ENCODE measurements around the gene CUL9. TPM values are rescaled to one million over a fixed set of nuclear protein-coding genes. Genes with fewer than 3 reads are reported as not detected.

The CUL9 gene
- total RNA-seq, 1 donor: 34.4 TPM

DNA sequence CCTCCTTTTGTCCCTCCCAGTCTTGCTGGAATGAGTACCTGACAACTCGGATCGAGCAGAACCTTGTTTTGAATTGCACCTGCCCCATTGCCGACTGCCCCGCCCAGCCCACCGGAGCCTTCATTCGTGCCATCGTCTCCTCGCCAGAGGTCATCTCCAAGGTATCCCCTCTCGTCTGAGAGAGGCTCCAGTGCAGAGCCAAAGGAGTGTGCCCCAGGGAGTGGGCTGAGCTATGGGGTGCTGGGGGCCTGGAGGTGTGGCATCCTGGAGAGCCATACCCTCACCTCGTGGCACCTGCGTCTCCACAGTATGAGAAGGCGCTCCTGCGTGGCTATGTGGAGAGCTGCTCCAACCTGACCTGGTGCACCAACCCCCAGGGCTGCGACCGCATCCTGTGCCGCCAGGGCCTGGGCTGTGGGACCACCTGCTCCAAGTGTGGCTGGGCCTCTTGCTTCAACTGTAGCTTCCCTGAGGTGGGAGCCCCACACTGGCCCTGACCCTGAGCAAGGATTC, 38.5 kb downstream of the CUL9 start:
- peaks cover 28% of the 10 kb centered on the region for H3K36me3 ChIP-seq (ENCODE audit: insufficient read depth, low read length)
- H3K4me1 ChIP-seq (ENCODE audit: insufficient read depth, low read length): no peaks in the 10 kb centered on the region
- no peak for TF ChIP-seq CTCF (IDR thresholded peaks at IDR 0.05; ENCODE audit: extremely low read depth, low read depth, low read length)

GRCh38 chr6:43221046-43221972, 39.3 kb downstream of the CUL9 start:
- Histone ChIP-seq H4K20me1 (ENCODE audit: insufficient read depth, low read length) (no peaks in the 10 kb centered on the region), H3K4me3 (ENCODE audit: insufficient read depth, low read length) (no peak overlapping the region), H3K36me3 (ENCODE audit: insufficient read depth, low read length) (peaks cover 20% of the 10 kb centered on the region), H3K27ac (ENCODE audit: low read depth, low read length) (no peak overlapping the region), H2AFZ (ENCODE audit: low read length) (no peak overlapping the region), H3K4me1 (ENCODE audit: insufficient read depth, low read length) (no peaks in the 10 kb centered on the region), H3K4me2 (ENCODE audit: insufficient read depth, low read length) (no peak overlapping the region), H3K9me3 (ENCODE audit: low read depth, low read length) (no peaks in the 10 kb centered on the region), H3K27me3 (ENCODE audit: insufficient read depth, low read length) (no peaks in the 10 kb centered on the region), H3K79me2 (ENCODE audit: insufficient read depth, low read length) (no peaks in the 10 kb centered on the region)
- DNase-seq (ENCODE audit: insufficient read length, low spot score, missing footprints): peak; percentile 82
- TF ChIP-seq CTCF (IDR thresholded peaks at IDR 0.05; ENCODE audit: extremely low read depth, low read depth, low read length): no peak

More for the DNA sequence above, 38.5 kb downstream of the CUL9 start:
- Histone ChIP-seq H2AFZ (ENCODE audit: low read length) (no peak overlapping the region), H4K20me1 (ENCODE audit: insufficient read depth, low read length) (no peaks in the 10 kb centered on the region), H3K9me3 (ENCODE audit: low read depth, low read length) (no peaks in the 10 kb centered on the region), H3K4me2 (ENCODE audit: insufficient read depth, low read length) (no peak overlapping the region), H3K27me3 (ENCODE audit: insufficient read depth, low read length) (no peaks in the 10 kb centered on the region), H3K79me2 (ENCODE audit: insufficient read depth, low read length) (no peaks in the 10 kb centered on the region), H3K27ac (ENCODE audit: low read depth, low read length) (no peak overlapping the region), H3K4me3 (ENCODE audit: insufficient read depth, low read length) (no peak overlapping the region)
- peak; percentile 79 for DNase-seq (ENCODE audit: insufficient read length, low spot score, missing footprints)

GRCh38 chr6:43222418-43223059, 40.5 kb downstream of the CUL9 start:
- H3K4me2 ChIP-seq (ENCODE audit: insufficient read depth, low read length): no peak overlapping the region
- no peaks in the 10 kb centered on the region for H3K9me3 ChIP-seq (ENCODE audit: low read depth, low read length)
- no peak overlapping the region for H3K4me3 ChIP-seq (ENCODE audit: insufficient read depth, low read length)
- H3K79me2 ChIP-seq (ENCODE audit: insufficient read depth, low read length): no peaks in the 10 kb centered on the region
- H3K36me3 ChIP-seq (ENCODE audit: insufficient read depth, low read length): peaks cover 12% of the 10 kb centered on the region
- H3K27ac ChIP-seq (ENCODE audit: low read depth, low read length): no peak overlapping the region
- H2AFZ ChIP-seq (ENCODE audit: low read length): no peak overlapping the region
- DNase-seq (ENCODE audit: insufficient read length, low spot score, missing footprints): peak; percentile 74
- TF ChIP-seq CTCF (IDR thresholded peaks at IDR 0.05; ENCODE audit: extremely low read depth, low read depth, low read length): no peak
- H3K27me3 ChIP-seq (ENCODE audit: insufficient read depth, low read length): no peaks in the 10 kb centered on the region
- no peaks in the 10 kb centered on the region for H4K20me1 ChIP-seq (ENCODE audit: insufficient read depth, low read length)
- H3K4me1 ChIP-seq (ENCODE audit: insufficient read depth, low read length): no peaks in the 10 kb centered on the region

GRCh38 chr6:43223175-43223574, 41.2 kb downstream of the CUL9 start:
- no peaks in the 10 kb centered on the region for H3K4me1 ChIP-seq (ENCODE audit: insufficient read depth, low read length)
- H3K27ac ChIP-seq (ENCODE audit: low read depth, low read length): no peak overlapping the region
- H2AFZ ChIP-seq (ENCODE audit: low read length): no peak overlapping the region
- H3K36me3 ChIP-seq (ENCODE audit: insufficient read depth, low read length): peaks cover 12% of the 10 kb centered on the region
- no peaks in the 10 kb centered on the region for H3K27me3 ChIP-seq (ENCODE audit: insufficient read depth, low read length)
- H3K4me3 ChIP-seq (ENCODE audit: insufficient read depth, low read length): no peak overlapping the region
- no peak for TF ChIP-seq CTCF (IDR thresholded peaks at IDR 0.05; ENCODE audit: extremely low read depth, low read depth, low read length)
- DNase-seq (ENCODE audit: insufficient read length, low spot score, missing footprints): peak; percentile 11
- no peaks in the 10 kb centered on the region for H3K9me3 ChIP-seq (ENCODE audit: low read depth, low read length)
- no peaks in the 10 kb centered on the region for H4K20me1 ChIP-seq (ENCODE audit: insufficient read depth, low read length)
- H3K79me2 ChIP-seq (ENCODE audit: insufficient read depth, low read length): no peaks in the 10 kb centered on the region
- H3K4me2 ChIP-seq (ENCODE audit: insufficient read depth, low read length): no peak overlapping the region

Measured in osteoblast (primary cell).